Small intestine (tissue), 7 donors: ENCODE results near the gene CMTM2. TPM values are rescaled to one million over a fixed set of nuclear protein-coding genes. Genes with fewer than 3 reads are reported as not detected.
"Not testable (repeated sequence)": the region's sequence is repeated elsewhere in the genome, so short reads cannot be mapped to it uniquely, and the experiment has no call there.

Experiments used
- DNase-seq, 2 donors: peaks; one replicate each; pipeline versions ENCODE4 v3.0.0 to v3.0.0-alpha.2; 2013
- FAIRE-seq: peaks from 2 replicates; lab custom pipeline; 2012; peaks lifted over from hg19 to GRCh38; lab: Jason Lieb, UNC
- H3K27ac ChIP-seq, 3 donors: one replicate each; pipeline ENCODE4 v1.5.1; 2013; ENCODE audit warnings: low read length in 2 of 3, mild to moderate bottlenecking in 2 of 3, control low read depth in 1 of 3, inconsistent platforms in 1 of 3, low read depth in 1 of 3, moderate library complexity in 1 of 3
- H3K27me3 ChIP-seq, 3 donors: one replicate each; pipeline ENCODE4 v1.6.1; 2013; ENCODE audit warnings: low read length in 3 of 3, inconsistent platforms in 1 of 3; ENCODE audit not compliant: control insufficient read depth in 3 of 3, insufficient read depth in 3 of 3
- H3K36me3 ChIP-seq, 3 donors: one replicate each; pipeline ENCODE4 v1.6.1; 2013; ENCODE audit warnings: low read length in 3 of 3, inconsistent platforms in 1 of 3, low read depth in 1 of 3, mild to moderate bottlenecking in 1 of 3, moderate library complexity in 1 of 3; ENCODE audit not compliant: control insufficient read depth in 3 of 3, insufficient read depth in 2 of 3
- H3K4me1 ChIP-seq, 3 donors: one replicate each; pipeline ENCODE4 v1.6.1; 2013; ENCODE audit warnings: low read length in 2 of 3, inconsistent platforms in 1 of 3, low read depth in 1 of 3, mild to moderate bottlenecking in 1 of 3, moderate library complexity in 1 of 3; ENCODE audit not compliant: control insufficient read depth in 3 of 3, insufficient read depth in 2 of 3
- H3K4me3 ChIP-seq, 3 donors: one replicate each; pipeline ENCODE4 v1.5.1; 2013; ENCODE audit warnings: low read length in 3 of 3, control low read depth in 1 of 3, inconsistent platforms in 1 of 3, low read depth in 1 of 3, mild to moderate bottlenecking in 1 of 3, moderate library complexity in 1 of 3
- H3K9me3 ChIP-seq, 2 donors: one replicate each; pipeline ENCODE4 v1.6.1; 2013; ENCODE audit warnings: low read depth in 1 of 2, low read length in 1 of 2; ENCODE audit not compliant: control insufficient read depth in 2 of 2, insufficient read depth in 1 of 2
- WGBS, 3 donors: extraction: QIAGEN DNeasy Blood & Tissue Kit; methylation state at CpG; one replicate each; pipeline ENCODE4 v1.1.7; 2013; 5-methylcytosine and 5-hydroxymethylcytosine counted together
- polyA plus RNA-seq, 4 donors: library from polyadenylated mRNA; stranded (reverse) in 3 of 4; unstranded in 1 of 4; fragments of 200-250 nt in 3 of 4; fragments of 120-200 nt in 1 of 4; gene quantifications; one replicate each; pipeline versions ENCODE4 v1.2.1 to v1.2.3, GENCODE V29; 2013
- donor health status: healthy with polysubstance abuse.
- donor health status: control.
- donor health status: control.
- donor health status: Bipolar disorder and iron deficiency.
- donor health status: healthy.

Gene CMTM2
- polyA plus RNA-seq, 4 donors: 0.07 to 0.19 TPM; not detected in 2

- Histone ChIP-seq H3K4me1 (no peaks in the 10 kb centered on the region), H3K9me3 (no peaks in the 10 kb centered on the region), H3K27ac (no peak overlapping the region), H3K4me3 (no peak overlapping the region), H3K36me3 (peaks cover 0 to 28% (median 0%) of the 10 kb centered on the region in 3 donors), H3K27me3 (no peaks in the 10 kb centered on the region)
- DNase-seq (no peak), FAIRE-seq (no peak)
- 85 to 92% (median 91%) methylated on average over 5 of the region's 5 CpGs for WGBS, 3 donors
These were observed 50.6 kb downstream of the CMTM2 start for GRCh38 chr16:66629856-66630255.

DNA sequence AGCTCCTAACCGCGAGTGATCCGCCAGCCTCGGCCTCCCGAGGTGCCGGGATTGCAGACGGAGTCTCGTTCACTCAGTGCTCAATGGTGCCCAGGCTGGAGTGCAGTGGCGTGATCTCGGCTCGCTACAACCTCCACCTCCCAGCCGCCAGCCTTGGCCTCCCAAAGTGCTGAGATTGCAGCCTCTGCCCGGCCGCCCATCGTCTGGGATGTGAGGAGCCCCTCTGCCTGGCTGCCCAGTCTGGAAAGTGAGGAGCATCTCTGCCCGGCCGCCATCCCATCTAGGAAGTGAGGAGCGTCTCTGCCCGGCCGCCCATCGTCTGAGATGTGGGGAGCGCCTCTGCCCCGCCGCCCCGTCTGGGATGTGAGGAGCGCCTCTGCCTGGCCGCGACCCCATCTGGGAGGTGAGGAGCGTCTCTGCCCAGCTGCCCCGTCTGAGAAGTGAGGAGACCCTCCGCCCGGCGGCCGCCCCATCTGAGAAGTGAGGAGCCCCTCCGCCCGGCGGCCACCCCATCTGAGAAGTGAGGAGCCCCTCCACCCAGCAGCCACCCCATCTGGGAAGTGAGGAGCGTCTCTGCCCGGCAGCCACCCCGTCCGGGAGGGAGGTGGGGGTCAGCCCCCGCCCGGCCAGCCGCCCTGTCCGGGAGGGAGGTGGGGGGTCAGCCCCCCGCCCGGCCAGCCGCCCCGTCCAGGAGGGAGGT lies 51.4 kb downstream of the CMTM2 start:
- not testable (repeated sequence) for DNase-seq, H3K4me3 ChIP-seq, FAIRE-seq, H3K27me3 ChIP-seq, H3K9me3 ChIP-seq, H3K27ac ChIP-seq, H3K4me1 ChIP-seq
- WGBS, 3 donors: 93 to 96% (median 95%) methylated on average over 10 to 33 of the region's 49 CpGs
- H3K36me3 ChIP-seq: peaks cover 0 to 32% (median 0%) of the 10 kb centered on the region in 3 donors

DNA sequence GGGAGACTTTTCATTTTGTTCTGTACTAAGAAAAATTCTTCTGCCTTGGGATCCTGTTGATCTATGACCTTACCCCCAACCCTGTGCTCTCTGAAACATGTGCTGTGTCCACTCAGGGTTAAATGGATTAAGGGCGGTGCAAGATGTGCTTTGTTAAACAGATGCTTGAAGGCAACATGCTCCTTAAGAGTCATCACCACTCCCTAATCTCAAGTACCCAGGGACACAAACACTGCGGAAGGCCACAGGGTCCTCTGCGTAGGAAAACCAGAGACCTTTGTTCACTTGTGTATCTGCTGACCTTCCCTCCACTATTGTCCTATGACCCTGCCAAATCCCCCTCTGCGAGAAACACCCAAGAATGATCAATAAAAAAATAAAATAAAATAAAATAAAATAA lies 52.3 kb downstream of the CMTM2 start:
- not testable (repeated sequence) for H3K4me3 ChIP-seq, H3K4me1 ChIP-seq, DNase-seq, H3K27ac ChIP-seq, FAIRE-seq, H3K9me3 ChIP-seq, H3K27me3 ChIP-seq
- WGBS, 3 donors: 85 to 97% (median 88%) methylated on average over 3 of the region's 4 CpGs
- peaks cover 0 to 30% (median 2%) of the 10 kb centered on the region in 3 donors for H3K36me3 ChIP-seq

DNA sequence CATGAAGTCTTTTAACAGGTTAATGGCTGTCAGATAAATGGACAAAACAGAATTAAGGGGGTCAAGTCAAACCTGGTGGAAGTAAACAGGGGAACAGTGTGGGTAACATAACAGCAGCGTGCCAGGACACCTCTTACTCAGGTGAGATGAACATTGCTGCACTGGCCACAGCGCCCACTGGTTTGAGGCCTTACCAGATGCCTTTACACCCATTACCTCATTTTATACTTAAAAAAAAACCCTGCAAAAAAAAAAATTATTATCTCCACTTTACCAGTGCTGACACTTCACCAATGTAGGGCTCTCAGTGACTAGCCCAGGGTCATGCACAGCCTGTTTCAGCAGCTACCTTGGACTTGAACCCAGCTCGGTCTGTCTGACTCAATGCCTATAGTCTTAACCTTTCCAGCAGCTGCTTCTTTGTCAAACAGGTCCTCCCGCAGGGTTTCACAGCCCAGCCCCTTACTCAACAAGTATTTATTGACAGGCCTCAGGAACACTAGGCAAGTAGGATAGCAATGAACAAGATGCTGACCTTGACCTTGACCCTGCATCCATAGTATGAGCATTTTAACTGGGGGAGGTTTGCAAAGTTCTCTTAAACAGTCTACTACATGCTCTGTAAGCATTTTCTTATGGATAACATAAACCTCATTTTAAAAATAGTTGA lies 55.4 kb downstream of the CMTM2 start:
- WGBS, 3 donors: 89 to 95% (median 90%) methylated on average over 4 of the region's 4 CpGs
- FAIRE-seq: no peak
- no peaks in the 10 kb centered on the region for H3K27me3 ChIP-seq

DNA sequence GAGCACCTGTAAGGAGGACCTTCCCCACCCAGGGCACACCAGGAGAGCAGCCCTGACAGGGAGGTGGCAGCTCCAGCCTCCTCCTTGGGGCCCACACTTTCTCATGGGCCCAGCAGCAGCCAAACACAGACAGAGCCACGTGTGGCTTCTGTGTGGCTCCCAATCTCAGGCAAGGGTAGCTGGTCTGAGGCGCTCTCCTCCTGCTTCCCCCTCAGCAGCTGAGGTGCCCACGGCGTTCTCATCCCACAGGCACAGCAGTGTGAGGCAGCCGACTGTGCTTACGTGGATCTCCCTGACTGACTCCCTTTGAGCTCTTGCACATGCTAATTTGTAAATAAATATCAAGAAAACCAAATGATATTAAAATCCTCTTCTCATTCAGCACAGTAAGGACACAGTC lies 56.1 kb downstream of the CMTM2 start:
- H3K27ac ChIP-seq: no peak overlapping the region
- H3K27me3 ChIP-seq: no peaks in the 10 kb centered on the region
- no peak overlapping the region for H3K4me3 ChIP-seq
- no peaks in the 10 kb centered on the region for H3K9me3 ChIP-seq
- 84 to 92% (median 88%) methylated on average over 6 of the region's 6 CpGs for WGBS, 3 donors
- FAIRE-seq: no peak
- H3K36me3 ChIP-seq: peaks cover 0 to 26% (median 2%) of the 10 kb centered on the region in 3 donors
- DNase-seq: no peak
- no peaks in the 10 kb centered on the region for H3K4me1 ChIP-seq

More for the DNA sequence above, 55.4 kb downstream of the CMTM2 start:
- no peak overlapping the region for H3K4me3 ChIP-seq
- no peaks in the 10 kb centered on the region for H3K9me3 ChIP-seq
- no peaks in the 10 kb centered on the region for H3K4me1 ChIP-seq
- DNase-seq: no peak
- no peak overlapping the region for H3K27ac ChIP-seq
- peaks cover 0 to 29% (median 2%) of the 10 kb centered on the region in 3 donors for H3K36me3 ChIP-seq

DNA sequence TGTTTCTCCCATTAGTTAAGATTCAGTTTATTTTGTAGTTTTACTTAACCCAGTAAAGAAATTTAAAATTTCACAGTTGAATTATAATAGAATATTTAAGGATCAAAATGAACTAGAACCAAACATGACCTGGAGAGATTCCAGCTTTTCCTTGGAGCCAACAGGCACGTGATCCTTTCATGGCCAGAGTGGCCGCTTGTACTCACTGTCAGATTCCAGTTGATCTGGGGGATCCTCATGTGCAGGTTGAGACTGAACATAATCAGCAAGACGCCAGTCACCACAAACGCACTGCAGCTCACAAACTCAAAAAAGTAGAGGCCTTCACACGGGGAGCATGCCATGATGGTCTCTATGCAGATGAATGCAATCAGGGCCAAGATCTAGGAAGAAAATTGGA lies 56.9 kb downstream of the CMTM2 start:
- 76 to 87% (median 82%) methylated on average over 5 of the region's 5 CpGs for WGBS, 3 donors
- no peak overlapping the region for H3K27ac ChIP-seq
- no peaks in the 10 kb centered on the region for H3K9me3 ChIP-seq
- H3K4me1 ChIP-seq: no peaks in the 10 kb centered on the region
- H3K27me3 ChIP-seq: no peaks in the 10 kb centered on the region
- no peak for DNase-seq
- no peak for FAIRE-seq
- peaks cover 0 to 26% (median 2%) of the 10 kb centered on the region in 3 donors for H3K36me3 ChIP-seq
- no peak overlapping the region for H3K4me3 ChIP-seq

DNA sequence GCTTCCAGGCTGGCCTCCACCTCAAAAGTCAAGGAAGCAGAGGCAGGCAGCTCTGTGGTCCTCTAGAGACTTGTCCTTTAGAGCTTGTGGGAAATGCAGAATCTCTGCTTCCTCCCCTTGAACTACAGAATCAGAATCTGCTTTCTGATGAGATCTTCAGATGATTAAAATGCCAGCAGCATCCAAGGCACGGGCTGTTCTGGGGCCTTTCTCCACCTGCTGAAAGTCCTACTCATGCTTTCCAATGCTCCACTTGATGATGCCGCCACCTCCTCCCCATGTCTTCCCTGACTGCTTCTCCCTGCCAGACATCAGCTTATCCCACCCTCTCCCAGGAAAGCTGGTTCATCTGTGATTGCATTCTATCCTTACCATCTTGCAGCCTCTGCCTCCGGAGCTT lies 58.5 kb downstream of the CMTM2 start:
- Histone ChIP-seq H3K36me3 (peaks cover 0 to 16% (median 2%) of the 10 kb centered on the region in 3 donors), H3K27ac (no peak overlapping the region), H3K4me1 (no peaks in the 10 kb centered on the region), H3K4me3 (no peak overlapping the region), H3K9me3 (no peaks in the 10 kb centered on the region), H3K27me3 (no peaks in the 10 kb centered on the region)
- 90 to 93% (median 93%) methylated on average over 3 of the region's 3 CpGs for WGBS, 3 donors
- DNase-seq (no peak), FAIRE-seq (no peak)
